ENCODE measurements around the gene GPI.

GPI gene

DNA sequence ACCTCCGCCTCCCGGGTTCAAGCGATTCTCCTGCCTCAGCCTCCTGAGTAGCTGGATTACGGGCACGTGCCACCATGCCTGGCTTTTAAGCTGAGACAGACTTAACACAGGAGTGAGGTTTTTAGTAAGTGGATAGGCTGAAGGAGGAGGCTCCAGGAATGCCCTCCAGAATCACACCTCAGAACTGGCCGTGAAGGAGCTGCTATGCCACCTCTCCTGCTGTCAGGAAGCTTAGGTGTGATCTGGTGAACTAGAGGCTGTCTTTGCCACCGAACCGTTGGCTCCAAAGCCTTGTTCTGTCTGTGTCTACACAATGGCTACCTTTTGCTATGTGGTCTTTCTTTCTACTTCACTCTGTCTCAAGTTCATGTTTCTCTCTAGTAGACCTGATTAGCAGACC lies 43.4 kb downstream of the GPI start:
- DNase-seq, result no peak

DNA sequence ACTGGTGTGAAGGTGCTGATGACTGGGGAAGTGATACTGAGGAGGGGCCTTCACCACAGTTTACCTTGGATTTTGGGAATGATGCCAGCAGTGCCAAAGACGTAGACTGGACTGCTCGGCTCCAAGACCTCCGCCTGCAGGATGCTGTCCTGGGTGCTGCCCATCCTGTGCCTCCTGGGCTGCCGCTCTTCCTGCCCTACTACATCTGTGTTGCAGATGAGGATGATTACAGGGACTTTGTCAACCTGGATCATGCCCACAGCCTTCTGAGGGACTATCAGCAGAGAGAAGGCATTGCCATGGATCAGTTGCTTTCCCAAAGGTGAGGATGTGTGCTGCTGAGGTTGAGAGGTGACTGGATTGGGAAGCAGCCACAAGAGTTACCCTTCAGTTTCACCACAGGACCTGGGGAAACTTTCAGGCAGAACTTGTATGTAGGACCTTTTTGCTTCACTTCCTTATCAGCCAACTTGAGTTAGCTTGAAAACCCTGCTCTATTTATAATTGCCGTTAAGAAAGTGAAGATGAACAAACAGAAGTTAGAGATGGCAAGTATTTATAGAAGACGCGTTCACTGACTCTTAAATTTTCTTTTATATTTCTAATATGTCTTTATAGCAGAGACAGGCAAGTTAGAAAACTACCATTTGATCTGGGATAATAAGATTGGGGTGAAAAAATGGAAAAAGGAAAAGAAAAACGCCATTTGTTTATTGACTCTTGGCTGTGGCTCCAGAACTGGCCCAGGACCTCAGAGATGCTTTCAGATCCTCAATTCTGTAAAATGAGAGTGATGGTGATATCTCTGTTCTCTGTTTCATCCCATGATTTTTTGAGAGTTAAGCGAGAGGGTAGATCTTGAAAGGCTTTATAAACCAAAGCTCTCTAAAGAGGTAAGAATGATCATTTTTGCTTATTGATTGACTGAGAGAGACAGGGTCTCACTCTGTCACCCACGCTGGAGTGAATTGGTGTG lies 44.5 kb downstream of the GPI start:
- no peak for DNase-seq

DNA sequence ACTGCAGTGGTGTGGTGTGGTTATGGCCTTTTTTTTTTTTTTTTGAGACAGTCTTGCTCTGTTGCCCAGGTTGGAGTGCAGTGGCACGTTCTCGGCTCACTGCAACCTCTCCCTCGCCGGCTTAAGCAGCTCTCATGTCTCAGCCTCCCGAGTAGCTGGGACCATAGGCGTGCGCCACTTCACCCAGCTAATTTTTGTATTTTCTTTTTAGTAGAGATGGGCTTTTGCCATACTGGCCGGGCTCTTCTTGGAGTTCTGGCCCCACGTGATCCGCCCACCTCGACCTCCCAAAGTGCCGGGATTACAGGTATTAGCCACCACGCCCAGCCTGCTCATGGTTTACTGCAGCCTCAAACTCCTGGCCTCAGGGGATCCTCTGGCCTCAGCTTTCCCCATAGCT lies 46.2 kb downstream of the GPI start:
- DNase-seq, result no peak

DNA sequence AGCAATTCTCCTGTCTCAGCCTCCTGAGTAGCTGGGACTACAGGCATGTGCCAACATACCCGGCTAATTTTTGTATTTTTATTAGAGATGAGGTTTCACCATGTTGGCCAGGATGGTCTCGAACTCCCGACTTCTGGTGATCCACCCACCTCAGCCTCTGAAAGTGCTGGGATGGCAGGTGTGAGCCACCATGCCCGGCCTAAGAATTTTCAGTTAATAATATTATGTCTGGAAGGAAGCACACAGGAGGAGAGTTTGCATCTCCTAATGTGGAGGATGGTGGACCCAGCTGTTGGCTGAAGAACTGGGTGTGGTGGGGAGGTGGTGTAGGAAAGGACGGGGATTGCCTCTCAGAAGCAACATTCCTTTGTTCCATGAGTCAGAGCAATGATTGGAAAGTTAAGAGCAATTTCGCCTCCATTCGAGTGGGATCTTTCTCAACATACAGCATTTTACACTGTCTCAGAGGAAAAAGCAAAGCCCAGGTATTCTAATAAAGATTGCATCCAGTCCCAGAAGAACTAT lies 51.1 kb downstream of the GPI start:
- no peak for DNase-seq

DNA sequence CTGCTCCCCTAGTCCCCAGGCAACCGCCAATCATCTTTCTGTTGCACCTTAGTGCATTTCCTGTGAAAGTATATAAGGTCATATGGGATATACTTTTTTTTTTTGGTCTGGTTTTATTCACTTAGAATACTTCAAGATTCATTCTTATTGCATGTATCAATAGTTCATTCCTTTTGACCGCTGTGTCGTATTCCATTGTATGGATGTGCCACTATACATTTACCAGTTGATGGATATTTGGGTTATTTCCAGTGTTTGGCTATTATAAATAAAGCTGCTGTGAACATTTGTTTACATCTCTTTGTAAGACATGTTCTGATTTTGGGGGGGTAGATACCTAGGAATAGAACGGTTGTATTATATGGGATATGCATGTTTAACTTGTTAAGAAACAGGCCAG lies 53.3 kb downstream of the GPI start:
- DNase-seq, result no peak

DNA sequence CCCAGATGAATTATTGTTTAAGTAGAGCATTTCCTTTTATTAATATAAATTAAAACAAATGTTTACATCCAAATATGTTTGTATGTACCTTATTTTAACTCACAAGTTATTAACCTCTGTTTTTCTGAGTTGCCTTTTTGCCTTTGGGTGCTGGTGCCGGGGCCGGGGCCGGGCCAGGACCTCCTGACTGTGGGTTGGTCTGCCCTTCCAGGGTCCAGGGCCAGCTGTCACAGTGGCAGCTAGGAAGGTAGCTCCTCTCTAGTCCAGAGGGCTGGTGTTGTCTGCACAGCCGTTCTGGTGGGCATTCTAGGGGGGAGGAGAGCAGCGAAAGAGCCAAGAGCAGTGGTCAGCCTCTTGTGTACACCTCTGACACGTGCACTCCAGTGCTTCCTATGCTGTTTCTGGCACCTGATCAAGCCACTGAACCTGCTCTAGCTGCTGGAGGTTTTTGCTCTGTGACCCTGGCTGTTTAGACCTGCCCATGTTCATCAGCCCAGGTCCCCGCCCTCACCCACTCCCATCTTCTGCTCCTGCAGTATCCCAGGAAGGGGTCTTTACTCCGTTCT lies 61.2 kb downstream of the GPI start:
- DNase-seq, result no peak

DNA sequence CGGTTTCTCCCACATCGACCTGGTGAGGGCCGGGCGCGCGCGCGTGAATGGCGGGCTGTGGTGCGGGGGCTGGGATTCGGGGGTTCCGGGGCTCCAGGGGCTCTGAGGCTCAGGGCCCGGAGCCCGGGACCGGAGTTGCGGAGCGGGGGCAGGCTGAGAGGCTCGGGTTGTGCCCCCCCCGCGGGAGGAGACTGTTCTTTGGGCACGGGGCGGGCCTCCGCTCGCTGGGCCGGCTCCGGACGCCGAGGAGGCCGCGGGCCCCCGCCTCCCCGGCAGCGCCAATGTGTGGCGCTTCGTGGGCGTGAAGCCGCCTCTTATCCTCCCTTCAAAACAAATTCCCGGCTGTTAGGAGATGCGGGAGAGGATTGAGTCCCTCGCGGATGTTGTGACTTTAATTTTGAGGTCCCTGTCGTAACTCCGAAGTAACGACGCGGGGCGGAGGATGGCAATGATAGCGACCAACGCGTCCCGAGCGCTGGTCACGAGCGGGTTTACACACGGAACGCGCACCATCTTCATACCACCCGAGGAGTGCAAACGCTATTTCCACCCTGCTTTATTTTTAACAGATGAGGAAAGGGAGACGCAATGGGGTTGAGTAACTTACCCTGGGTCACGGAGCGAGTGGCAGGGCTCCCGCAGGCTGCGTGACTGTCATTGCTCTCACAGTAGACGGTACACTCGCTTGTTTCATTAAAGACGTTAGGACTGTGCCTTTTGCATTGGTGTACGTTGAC lies 63.7 kb downstream of the GPI start:
- no peak for DNase-seq

DNA sequence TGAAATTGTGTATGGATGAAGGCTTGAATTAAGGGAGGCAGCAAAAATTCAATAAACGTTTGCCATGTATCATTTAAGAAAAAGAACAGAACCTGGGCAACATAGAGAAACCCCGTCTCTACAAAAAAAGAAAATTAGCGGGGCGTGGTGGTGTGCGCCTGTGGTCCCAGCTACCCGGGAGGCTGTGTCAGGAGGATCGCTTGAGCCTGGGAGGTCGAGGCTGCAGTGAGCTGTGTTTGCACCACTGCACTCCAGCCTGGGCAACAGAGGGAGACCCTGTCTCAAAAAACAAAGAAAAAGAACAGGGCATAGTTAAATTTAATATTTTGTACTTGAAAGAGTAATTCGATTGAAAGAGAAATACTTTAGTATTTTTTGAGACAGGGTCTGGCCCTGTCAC lies 64.6 kb downstream of the GPI start:
- DNase-seq, result no peak

DNA sequence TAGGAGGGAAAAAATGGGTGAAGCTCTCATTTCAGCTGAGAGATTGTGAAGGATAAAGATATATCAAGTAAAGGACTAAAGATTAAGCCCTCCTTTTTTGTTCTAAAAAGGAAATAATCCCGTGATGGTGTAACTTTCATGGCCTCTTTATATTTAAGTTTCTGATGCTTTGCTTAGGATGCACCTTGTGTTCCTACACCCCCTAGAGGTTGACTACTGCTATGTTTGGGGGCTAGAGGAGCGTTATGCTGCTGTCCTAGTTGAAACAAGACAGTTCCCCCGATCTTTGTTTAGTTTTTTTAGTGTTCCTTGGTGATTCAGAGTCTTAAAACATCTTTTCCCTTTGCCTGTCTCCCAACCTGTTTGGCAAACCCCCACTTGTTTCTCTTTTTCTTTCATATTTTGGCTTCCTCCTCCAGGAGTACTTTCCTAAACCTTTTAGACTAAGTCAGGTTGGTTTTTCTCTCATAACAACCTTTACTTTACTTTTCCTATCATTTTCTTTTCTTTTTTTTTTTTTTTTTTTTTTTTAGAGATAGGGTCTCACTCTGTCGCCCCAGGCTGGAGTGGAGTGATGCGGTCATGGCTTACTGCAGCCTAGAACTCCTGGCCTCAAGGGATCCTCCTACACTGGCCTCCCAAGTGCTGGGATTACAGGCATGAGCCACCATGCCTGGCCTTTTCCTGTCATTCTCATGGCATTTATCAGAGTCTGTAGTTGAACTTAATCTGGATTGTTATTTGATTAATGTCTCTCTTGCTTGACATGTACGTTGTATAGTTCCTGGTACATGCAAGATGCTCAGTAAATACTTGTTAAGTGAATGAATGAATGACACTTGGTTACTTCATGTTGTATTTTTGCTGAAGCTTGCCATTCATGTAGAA lies 66.0 kb downstream of the GPI start:
- no peak for DNase-seq

DNA sequence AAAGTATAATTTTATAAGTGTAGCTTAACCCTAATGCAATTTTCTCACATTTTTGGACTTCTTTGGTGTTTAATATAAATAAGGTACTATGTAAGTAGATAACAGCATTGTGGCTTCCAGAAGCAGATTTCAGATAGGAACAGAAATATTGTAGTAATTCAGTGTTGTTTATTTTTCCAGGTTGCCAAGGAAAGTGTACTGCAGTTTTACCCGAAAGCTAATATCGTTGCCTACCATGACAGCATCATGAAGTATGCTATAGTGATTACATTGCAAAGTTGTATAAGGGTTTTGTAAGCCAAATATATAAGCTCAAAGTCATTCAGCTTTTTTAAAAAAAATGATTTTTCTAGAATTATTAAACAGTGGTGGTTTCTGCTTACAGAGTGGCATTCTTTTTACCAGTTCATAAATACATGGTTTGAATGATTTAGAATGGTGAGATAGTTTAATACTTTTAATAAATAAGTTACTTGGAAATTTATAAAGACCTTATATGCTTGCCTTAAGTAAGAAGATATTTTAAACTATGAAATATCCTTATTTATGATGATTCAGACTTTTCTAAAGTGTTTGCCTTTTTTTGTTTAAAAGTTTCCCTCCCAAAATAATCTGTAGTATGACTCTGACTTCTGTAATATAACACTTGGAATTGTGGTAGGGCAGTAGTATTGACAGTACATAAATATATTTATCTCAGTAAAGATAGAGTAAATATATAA lies 66.8 kb downstream of the GPI start:
- DNase-seq, result no peak

DNA sequence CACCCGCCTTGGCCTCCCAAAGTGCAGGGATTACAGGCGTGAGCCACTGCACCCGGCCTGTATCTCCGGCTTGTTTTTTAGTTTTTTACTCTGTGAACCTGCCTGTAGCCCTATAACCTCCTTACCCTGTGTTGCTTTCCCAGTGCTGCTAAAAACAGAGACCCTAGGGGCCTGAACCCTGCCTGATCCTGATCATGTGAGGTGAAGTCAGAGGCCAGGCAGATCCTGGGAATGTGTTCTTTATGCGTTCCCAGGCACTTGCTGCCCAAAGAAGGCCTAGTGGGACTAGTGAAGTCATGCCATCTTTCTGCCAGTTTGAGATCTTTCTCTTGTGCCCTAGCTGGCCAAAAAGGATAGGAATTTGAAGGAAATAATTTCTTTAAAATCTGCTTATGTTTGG lies 67.8 kb downstream of the GPI start:
- DNase-seq, result no peak

DNA sequence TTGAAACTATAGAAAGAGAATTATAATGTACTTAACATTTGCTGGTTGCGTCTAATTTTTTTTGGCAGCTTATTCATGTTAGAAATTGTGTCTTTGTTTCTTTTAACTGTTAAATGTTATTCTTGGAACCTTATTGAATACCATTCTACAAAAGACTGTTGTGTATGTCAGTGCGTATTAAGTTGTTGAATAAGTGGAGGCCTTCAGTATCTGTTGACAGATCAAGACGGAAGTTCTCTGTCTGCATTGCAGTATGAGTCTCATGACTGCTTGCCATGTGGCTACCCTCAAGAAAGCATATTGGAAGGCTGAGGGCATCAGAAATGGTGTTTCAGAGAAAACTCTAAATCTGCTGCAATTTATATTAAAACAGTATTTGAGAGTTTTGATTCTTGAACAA lies 71.7 kb downstream of the GPI start:
- DNase-seq, result no peak

DNA sequence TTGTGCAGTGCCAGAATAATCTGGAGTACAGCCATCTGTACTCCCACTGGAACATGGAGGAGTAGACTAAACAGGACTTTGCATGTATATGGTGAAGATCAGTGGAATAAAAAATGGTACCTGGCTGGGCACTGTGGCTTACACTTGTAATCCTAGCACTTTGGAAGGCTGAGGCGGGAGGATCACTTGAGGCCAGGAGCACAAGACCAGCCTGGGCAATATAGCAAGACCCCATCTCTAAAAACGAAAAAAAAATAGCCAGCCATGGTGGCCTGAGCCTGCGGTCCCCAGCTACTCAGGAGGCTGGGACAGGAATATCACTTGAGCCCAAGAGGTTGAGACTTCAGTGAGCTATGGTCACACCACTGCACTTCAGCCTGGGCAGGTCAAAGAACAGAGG lies 83.2 kb downstream of the GPI start:
- DNase-seq, result no peak

Measured in DMS79 (cell line).